DMS53 treated with DMSO at 0.1 percent for 48 hours (cell line): ENCODE results near the gene NEO1.

Experiments
- DNase-seq: peaks from one replicate; lab custom pipeline; 2025; ENCODE audit not compliant: unreplicated experiment; lab: John Stamatoyannopoulos, UW

Gene NEO1, protein sequence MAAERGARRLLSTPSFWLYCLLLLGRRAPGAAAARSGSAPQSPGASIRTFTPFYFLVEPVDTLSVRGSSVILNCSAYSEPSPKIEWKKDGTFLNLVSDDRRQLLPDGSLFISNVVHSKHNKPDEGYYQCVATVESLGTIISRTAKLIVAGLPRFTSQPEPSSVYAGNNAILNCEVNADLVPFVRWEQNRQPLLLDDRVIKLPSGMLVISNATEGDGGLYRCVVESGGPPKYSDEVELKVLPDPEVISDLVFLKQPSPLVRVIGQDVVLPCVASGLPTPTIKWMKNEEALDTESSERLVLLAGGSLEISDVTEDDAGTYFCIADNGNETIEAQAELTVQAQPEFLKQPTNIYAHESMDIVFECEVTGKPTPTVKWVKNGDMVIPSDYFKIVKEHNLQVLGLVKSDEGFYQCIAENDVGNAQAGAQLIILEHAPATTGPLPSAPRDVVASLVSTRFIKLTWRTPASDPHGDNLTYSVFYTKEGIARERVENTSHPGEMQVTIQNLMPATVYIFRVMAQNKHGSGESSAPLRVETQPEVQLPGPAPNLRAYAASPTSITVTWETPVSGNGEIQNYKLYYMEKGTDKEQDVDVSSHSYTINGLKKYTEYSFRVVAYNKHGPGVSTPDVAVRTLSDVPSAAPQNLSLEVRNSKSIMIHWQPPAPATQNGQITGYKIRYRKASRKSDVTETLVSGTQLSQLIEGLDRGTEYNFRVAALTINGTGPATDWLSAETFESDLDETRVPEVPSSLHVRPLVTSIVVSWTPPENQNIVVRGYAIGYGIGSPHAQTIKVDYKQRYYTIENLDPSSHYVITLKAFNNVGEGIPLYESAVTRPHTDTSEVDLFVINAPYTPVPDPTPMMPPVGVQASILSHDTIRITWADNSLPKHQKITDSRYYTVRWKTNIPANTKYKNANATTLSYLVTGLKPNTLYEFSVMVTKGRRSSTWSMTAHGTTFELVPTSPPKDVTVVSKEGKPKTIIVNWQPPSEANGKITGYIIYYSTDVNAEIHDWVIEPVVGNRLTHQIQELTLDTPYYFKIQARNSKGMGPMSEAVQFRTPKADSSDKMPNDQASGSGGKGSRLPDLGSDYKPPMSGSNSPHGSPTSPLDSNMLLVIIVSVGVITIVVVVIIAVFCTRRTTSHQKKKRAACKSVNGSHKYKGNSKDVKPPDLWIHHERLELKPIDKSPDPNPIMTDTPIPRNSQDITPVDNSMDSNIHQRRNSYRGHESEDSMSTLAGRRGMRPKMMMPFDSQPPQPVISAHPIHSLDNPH (N-terminal part only)

DNA sequence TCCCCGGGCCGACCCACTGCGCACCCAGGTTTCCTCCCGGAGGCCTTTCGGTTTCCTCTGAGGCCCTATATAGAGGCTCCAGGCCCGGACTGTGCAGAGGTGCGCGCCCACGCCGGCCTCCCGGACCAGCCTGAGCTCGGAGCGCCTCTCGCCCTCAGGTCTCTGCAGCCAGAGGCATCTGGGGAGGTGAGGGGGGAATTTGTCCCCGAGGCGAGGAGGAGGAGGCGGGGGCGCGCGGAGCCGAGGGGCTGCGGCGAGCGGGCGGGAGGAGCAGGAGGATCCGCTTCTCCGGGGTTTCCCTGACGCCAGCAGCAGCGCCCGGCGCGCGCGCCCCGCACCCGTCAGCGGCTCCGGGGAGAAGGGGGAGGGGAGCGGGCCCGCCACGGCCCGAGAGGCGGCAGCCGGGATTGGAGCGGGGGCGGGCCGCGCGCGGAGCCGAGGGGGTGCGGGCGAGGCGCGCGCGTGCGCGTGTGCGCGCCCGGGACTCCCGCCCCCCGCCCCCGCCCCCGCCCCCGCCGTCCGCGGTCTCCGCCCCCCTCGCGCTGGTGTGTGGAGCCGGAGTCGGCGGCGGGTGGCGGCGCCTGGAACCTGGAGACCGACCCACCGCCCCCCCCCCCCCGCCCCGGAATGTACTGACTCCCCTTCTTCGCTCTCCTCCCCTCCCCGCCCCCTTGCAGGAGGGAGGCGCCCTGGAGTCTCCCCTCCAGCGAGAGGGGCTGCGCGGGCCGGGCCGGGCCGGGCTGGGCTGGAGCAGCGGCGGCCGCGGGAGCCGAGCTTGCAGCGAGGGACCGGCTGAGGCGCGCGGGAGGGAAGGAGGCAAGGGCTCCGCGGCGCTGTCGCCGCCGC lies at the start of gene NEO1:
TSS of gene NEO1 (plus strand) at position 657 of the 846 bp plus-strand sequence. CDS start 213 bp downstream, outside the sequence.
- peak; percentile 63 for DNase-seq

DNA sequence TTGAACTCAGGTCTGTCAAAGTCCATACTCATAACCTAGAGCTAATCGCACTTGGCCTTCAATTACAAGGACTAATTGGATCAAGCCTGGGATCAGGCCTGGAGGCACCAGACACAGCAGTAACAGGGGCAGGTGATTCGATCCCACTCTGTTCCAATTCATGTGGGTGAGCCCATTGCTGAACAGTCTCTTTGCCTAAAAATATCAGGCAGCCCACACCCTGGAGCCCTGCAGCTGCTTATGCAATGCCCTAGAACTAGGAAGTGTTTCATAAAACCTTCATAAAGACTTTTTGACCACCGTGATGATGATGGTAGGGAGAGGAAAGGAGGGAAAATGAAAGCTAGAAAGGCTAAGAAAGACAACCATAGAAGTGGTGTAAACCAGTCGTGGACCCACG lies 47.8 kb upstream of the NEO1 start:
- no peak for DNase-seq

DNA sequence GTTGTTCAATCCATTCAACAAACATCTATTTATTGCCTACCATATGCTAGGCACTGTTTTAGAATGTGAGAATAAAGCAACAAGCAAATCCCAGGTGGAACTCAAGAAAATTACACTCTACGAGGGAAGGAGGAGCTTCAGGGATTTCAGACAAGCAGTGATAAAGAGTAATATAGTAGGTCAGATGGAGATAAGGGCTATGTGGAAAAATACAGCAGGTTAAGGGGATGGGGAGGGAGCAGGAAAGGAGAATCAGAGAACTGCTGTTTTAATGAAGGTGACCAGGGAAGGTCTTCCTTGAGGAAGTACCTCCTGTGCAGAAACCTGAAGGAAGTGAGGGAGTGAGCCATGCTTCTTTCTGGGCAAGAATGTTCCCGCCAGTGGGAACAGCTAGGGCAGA lies 47.2 kb upstream of the NEO1 start:
- no peak for DNase-seq

DNA sequence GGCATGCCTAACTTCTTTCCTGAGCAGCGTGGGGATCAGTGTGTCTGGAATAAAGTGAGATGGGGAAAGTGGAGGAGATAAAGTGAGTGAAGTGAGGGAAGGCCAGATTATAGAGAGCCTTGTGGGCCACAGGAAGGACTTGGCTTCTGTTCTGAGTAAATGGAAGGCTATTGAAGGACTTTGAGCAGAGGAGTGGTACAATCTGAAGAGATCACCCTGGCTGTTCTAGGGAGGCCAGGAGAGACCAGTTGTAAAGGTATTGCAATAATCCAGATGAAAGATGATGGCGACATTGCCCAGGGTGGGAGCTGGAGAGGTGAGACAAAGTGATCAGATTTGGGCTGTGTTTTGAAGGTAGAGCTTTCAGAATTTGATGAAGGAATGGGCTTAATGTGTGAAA lies 46.8 kb upstream of the NEO1 start:
- DNase-seq: no peak

DNA sequence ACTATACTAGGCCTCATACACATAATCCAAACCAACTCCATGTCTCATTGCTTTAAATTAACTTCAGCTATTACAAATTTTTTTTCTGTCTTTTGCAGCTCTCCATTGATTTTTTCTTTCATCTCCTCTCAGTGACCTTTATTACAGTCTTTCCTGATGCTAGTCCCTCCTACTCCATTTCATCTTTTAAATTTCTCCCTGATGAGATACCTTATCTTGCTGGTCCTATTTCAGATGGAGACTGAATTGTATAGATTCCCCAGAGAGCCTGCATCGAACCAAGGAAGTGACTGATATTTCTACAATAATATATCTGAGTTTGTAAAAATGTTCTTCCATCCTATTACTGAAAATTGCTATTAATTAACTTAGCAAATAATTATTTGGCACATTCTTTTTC lies 45.7 kb upstream of the NEO1 start:
- no peak for DNase-seq

DNA sequence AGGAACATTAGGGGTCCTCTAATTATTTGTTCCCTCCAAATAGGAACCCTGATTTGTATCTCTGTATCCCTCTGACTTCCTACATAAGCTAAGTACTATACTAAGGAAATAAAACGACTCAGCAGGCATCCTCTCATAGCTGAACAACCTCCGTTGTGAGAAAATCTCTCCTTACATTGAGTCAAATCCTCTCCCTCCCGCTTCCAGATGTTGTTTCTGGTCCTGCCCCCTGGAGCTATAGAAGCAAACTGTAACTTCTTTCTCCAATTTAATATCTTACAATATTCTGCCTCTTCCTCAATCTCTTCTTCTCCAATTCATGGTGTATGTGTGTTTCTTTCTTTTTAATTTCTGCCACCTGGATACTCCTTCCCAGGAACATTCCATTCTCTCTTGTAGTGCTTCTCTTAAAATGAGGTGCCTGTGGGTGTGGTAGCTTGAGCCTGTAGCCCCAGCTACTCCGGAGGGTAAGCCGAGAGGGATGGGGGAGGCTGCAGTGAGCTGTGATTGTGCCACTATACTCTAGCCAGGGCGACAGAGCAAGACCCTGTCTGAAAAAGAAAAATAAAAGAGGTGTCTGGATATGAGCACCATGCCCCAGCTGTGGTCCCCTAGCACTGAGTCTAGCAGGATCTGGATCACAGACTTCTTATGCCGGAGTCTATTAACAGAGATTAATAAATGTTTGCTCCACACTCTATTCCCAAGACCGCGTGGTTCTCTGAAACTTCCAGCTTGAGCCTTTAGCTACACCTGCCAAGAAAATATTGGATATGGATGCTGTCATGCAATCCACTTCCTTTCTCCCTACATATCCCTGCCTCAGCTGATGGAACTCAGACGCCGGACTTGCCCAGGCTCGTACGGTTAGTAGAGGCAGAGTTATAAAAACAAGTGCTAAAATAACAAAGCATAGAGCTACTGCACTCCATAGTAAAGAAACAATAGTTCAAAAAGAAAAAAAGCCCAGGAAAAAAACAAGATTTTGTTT lies 42.9 kb upstream of the NEO1 start:
- no peak for DNase-seq

DNA sequence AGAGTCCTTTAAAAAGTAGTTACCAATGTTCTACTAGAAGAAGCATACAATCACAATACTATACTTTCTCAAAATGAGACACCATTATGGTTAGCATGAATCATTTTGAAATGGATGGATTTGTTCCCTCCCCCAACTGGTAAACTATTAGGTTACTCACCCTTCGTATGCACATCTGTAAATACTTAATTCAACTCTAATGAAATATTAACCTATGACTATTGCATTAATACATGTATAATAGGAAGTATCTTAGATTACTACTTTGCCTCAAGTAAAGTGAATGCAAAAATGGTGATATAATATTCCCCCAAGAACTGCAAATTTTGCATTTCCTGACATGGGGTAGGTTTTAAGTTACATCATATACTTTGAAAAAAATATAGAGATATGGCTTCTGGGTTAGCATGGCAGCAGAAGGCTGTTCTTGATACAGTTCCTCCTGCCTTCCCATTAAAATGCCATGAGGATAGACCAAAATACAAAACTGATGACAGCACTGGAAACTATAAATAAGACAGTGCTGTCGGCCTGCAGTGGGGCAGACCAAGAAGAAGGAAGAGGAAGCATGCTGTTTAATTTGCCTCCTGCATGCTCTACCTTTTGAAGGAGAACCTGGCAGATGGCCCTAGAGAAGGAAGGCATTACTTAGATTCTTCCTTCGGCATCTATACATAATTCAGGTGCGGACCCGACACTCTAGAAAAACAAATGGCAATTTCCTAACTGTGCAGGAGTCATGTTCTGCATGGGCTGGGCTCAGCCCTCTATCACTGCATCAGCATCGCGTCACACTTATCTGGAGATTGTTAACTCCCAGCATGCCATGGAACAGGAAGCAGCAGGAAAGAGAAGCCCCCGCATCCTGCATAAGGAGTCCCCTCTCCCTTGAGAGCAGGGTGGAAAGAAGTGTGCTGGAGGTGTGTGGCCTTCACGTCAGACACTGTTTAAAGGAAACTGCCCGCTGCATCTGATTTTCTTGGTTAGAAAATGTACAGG lies 41.8 kb upstream of the NEO1 start:
- DNase-seq: no peak

DNA sequence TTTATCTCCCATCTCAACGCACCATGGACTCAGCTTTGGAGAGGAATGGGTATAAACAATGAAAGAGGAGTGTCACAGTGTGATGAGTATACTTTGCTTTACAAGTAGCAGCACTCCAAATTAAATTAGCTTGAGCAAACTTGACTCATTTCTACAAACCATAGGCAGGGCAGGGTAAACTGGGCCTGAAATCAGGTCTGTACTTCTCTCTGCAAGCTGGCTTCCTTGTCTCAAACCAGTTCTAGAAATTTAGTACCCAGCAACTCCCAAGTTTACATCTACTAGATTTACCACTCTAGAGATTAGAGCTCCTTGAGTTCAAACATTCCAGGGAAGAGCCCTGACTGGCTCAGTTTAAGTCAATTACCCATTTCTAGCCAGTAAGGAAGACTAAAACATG lies 37.4 kb upstream of the NEO1 start:
- no peak for DNase-seq

DNA sequence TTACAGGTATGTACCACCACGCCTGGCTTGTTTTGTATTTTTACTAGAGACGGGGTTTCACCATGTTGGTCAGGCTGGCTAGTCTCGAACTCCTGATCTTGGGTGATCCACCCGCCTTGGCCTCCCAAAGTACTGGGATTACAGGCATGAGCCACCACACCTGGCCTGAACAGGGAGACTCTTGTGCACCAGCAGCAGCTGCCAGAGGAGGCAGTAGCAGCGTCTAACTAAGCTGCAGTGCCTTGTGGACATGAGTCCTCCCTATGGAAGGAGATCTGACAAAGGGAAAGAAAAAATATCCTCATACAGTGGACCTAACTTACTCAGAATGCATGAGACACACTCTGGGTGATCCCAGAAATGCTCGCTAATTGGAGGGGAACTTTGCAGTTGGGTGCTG lies 36.8 kb upstream of the NEO1 start:
- DNase-seq: no peak

DNA sequence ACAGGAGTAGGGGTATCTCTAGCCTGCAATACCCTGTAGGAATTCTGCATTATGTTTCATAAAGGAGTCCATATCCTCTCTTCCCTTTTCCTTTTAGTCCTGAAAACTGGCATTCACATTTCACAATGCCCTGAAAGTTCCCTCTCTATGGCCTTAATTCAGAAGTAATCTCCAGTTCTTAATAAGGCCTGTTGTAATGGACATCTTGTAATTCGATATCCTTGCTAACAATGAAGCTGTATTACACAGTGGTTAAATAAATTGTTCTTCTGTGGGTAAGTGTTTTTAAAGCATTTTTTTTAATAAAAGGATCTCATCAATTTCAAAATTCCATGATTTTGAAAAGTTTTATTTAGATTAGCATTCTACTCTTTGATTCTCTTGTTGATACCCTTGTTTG lies 34.3 kb upstream of the NEO1 start:
- no peak for DNase-seq

DNA sequence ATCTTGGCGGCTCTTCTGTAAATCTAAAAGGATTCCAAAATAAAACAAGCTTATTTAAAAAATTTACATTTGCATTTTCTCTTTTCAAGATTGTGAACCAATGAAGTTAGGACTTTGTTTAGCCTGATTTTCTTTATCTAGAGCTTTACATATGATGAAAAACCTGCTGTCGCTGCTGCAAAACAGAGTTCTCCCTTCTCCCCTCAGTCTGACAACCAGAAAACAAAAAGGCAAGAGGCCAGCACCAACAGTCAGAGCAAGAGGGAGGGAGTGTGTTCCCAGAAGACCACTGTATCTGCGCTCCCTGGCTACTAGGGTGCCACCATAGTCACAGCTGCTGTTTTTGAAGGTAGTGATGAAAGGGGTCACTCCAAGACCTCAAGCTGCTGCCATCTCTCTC lies 33.1 kb upstream of the NEO1 start:
- no peak for DNase-seq

DNA sequence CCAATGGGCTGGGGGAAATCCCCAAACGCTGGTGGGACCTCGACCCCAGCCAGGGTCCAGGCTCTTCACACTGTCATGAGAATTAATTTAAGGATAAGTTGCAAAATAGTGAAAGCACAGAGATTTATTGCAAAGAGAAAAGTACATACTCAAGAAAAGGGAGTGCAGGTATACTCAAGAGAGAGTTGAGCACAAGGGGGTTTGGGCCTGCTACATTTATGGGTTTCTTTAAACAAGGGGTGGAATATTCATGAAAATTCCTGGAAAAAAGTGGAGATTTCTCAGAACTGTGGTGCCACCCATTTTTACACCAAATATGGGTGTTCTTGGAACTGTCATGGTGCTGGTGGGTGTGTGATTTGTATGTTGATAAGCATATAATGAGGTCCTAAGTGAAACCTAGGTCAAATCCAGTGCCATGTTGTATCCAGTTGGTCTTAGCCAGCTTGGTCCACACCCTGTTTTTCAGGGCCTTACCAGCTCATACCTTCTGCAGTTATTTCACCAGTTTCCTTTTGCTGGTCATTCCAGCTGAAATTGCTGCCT lies 32.6 kb upstream of the NEO1 start:
- no peak for DNase-seq

DNA sequence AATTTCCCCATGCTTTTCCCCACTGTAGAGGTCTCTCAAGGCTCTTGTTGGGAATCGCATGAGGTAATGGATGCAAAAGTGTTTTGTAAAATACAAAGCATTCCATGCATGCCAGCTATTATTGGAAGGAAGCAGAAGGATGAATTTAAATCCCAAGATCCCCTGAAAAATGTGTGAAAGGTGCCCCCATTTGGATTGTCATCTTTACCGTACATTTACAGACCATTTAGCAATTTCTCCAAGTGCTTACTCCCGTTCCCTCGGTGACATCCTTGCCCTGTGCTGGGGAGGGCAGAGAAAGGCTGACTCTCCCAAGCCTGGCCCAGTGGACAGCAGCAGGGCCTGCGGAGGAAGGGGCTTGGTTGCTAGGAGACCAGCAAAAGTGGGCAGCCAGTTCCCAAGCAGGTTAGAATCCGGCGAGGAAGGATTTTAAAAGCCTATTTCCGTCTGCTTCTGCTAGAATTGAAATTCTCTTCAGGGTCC lies 31.1 kb upstream of the NEO1 start:
- no peak for DNase-seq

DNA sequence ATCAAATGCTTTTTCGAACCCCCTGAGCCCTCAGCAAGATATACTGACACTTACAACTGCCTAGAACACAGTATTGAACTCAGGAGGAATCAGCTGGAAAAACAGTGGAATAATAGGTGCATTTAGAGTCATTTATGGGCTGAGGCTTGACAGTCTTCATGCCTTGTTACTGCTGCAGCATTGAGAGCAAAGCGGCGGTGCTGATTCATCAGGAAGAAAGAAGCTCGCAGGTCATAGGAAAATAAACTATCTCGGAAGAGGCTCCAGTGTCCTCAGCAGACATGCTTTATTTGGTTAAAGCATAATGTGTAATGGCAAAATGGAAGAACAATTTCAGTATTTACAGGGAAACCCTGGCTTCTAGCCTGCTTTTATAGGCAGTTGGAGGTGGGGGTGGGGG lies 30.1 kb upstream of the NEO1 start:
- no peak for DNase-seq

DNA sequence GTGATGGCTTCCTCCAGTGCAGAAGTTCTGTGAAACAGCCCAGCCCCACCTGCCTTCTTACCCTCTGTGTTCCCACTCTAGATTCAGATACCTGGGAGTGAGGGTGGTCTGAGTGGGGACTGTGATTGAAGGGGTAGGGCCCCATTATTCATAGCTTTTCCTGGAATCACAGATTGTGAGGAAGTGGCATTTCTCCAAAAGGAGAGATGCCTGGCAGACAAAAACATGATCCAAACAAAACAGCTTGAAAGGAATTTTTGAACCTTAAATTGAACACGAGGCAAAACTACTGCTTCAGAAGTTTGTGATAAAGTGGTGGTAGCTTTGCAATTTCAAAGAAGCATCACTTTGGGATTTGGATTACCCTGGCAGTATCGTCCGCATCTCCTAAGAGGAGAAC lies 29.2 kb upstream of the NEO1 start:
- DNase-seq: no peak

DNA sequence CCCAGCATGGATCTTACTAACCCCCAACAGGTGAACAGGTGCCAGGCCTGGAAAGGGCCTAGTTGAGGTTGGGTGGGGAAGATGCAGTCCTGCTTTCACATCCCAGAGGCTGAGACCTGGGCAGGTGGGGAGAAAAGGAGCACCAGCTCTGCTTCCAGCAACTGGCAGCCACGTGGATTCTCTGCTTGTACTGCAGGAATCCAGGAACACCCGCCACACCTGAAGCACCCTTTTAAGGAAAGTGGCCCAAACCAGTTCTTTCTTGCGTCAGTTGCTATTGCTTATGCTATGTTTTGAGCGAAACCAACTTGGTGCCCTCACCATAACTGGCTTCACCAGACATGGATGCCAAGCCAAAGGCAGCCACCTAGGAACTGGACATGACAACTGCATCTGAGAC lies 28.1 kb upstream of the NEO1 start:
- no peak for DNase-seq

DNA sequence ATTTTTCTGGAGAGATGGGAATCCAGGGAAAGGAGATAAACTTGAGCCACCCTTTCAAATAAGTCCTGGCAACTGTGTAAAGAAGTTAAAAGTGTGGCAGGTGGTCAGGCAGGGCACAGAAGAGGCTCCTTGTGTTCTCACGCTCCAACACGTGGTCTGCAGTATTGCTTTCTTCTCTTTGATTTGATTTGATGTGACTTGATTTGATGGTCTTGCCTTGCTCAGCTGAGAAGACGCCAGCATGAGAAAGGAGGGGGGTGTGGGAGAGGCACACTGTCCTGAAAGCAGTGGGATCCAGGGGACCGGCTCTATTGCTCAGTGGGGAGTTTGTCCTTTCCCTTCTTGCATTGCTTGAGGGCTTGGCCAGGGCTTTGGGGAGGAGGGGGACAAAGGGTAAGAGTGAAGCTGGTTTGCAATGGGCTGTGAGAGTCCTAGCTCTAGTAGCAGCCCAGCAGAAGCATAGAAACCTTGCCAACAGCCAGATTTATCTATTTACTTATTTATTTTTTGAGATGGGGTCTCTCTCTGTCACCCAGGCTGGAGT lies 25.7 kb upstream of the NEO1 start:
- no peak for DNase-seq
